ENCODE data around the gene EAPP. TPM values are rescaled to one million over a fixed set of nuclear protein-coding genes. Genes with fewer than 3 reads are reported as not detected.

Gene EAPP
- total and polyA plus RNA-seq, 4 donors = 28.1 to 51.5 (median 34.7) TPM

Other genes with a start within 250 kb of the EAPP start
- 10 to 100 TPM; 18.2 to 19.5 TPM for gene SPTSSA, start 77.5 kb downstream of the EAPP start, total RNA-seq
- gene SPTSSA, start 77.5 kb downstream of the EAPP start, polyA plus RNA-seq = 10 to 100 TPM; 23.7 to 29.3 TPM
- gene SNX6, start 90.4 kb upstream of the EAPP start, total RNA-seq = 100 to 1,000 TPM in 1 of 2 donors, 10 to 100 TPM in 1; 67.9 to 102 TPM
- gene SNX6, start 90.4 kb upstream of the EAPP start, polyA plus RNA-seq = 10 to 100 TPM; 40.9 to 80.1 TPM
- gene CFL2, start 174.9 kb upstream of the EAPP start, total RNA-seq = 100 to 1,000 TPM in 1 of 2 donors, 10 to 100 TPM in 1; 99.2 to 178 TPM
- gene CFL2, start 174.9 kb upstream of the EAPP start, polyA plus RNA-seq = 100 to 1,000 TPM in 1 of 2 donors, 10 to 100 TPM in 1; 87.9 to 165 TPM